ENCODE measurements around the gene NPAS3. TPM values are rescaled to one million over a fixed set of nuclear protein-coding genes. Genes with fewer than 3 reads are reported as not detected.

NPAS3 gene
- total and polyA plus RNA-seq, 7 donors = 0.36 to 6.4 (median 4.6) TPM; not detected in 2

DNA sequence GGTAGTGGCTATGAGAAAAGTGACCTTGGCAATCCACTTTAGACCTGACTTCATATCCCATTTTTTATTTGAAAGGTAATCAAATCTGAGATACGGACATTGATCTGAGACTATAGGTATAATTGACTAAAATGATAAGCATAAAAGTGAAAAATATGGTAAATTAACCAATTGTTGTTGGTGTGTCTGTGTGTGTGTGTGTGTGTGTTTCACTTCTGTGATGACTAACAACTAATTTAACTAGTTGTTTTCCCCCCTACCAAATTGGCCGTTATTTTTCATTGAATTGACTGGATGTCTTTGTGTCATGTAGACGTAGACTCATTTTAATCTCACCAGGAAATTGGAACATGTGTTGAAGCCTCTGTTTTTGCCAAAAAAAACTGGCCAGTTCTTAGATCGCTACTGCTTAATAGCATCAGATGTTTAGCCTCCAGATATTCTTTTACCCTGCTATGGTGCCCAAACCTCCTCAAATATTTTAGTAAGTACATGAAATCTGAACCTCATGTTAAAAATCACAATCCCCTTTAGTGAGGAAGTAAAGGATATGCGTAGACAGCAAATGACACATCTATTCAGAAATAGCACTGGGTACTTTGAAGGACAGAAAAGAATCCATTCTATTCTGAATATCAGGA, 617.2 kb downstream of the NPAS3 start:
- 84 to 88% methylated on average over 5 of the region's 5 CpGs for WGBS, 2 donors
- no peak overlapping the region for H3K4me3 ChIP-seq
- no peaks in the 10 kb centered on the region for H3K27me3 ChIP-seq
- no peak for DNase-seq
- H3K27ac ChIP-seq = no peak overlapping the region
- H3K4me1 ChIP-seq = no peaks in the 10 kb centered on the region
- TF ChIP-seq POLR2AphosphoS5 (IDR thresholded peaks at IDR 0.05) (no peak), POLR2A (IDR thresholded peaks at IDR 0.05) (no peak), EP300 (IDR thresholded peaks at IDR 0.05) (no peak)
- TF ChIP-seq, protein P1, sequence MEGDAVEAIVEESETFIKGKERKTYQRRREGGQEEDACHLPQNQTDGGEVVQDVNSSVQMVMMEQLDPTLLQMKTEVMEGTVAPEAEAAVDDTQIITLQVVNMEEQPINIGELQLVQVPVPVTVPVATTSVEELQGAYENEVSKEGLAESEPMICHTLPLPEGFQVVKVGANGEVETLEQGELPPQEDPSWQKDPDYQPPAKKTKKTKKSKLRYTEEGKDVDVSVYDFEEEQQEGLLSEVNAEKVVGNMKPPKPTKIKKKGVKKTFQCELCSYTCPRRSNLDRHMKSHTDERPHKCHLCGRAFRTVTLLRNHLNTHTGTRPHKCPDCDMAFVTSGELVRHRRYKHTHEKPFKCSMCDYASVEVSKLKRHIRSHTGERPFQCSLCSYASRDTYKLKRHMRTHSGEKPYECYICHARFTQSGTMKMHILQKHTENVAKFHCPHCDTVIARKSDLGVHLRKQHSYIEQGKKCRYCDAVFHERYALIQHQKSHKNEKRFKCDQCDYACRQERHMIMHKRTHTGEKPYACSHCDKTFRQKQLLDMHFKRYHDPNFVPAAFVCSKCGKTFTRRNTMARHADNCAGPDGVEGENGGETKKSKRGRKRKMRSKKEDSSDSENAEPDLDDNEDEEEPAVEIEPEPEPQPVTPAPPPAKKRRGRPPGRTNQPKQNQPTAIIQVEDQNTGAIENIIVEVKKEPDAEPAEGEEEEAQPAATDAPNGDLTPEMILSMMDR (IDR thresholded peaks at IDR 0.05) = no peak
- H3K36me3 ChIP-seq = no peaks in the 10 kb centered on the region
- no peaks in the 10 kb centered on the region for H3K9me3 ChIP-seq
- intact Hi-C loops (cut with DNase I) = no loop called here

DNA sequence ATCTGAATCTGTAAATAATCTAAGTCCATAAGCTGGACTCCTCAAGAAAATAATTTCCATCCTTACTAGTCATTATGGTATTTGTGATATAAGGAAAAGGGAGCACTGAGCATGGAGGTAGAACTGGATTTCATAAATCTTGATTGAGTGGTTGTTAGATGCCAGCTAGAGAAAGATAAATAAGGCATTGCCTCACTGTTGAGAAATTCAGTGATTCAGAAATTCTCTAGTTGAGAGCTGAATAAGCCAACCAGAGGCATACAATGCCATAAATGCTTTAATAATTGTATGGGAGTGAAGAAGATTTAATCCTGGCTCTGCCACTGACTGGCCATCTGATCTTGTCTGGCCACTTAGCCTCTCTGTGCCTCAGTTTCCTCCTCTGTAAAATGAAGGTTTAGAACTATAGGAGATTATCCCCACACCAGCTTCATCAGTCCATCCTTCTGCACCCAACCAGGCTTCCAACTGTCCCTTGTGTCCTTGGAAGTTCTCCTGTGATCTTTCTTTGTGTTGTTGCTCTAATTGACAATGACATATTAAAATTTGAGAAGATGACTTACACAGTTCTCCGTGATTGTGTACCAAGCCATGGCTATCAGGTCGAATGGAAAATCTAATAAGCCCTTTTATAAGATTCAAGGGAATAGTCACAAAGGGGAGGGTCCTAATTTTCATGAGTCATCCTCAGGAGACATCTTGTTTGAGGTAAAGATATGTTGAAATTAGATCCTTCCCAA, 617.9 kb downstream of the NPAS3 start:
- intact Hi-C loops (cut with DNase I) = no loop called here
- Histone ChIP-seq H3K27ac (no peak overlapping the region), H3K4me3 (no peak overlapping the region), H3K27me3 (no peaks in the 10 kb centered on the region), H3K4me1 (no peaks in the 10 kb centered on the region), H3K9me3 (no peaks in the 10 kb centered on the region), H3K36me3 (no peaks in the 10 kb centered on the region)
- no peak for TF ChIP-seq POLR2A (IDR thresholded peaks at IDR 0.05)
- TF ChIP-seq, protein P1 (IDR thresholded peaks at IDR 0.05) = no peak
- no peak for TF ChIP-seq POLR2AphosphoS5 (IDR thresholded peaks at IDR 0.05)
- TF ChIP-seq EP300 (IDR thresholded peaks at IDR 0.05) = no peak
- WGBS, 2 donors = 93 to 94% methylated on average over 2 of the region's 2 CpGs
- no peak for DNase-seq

DNA sequence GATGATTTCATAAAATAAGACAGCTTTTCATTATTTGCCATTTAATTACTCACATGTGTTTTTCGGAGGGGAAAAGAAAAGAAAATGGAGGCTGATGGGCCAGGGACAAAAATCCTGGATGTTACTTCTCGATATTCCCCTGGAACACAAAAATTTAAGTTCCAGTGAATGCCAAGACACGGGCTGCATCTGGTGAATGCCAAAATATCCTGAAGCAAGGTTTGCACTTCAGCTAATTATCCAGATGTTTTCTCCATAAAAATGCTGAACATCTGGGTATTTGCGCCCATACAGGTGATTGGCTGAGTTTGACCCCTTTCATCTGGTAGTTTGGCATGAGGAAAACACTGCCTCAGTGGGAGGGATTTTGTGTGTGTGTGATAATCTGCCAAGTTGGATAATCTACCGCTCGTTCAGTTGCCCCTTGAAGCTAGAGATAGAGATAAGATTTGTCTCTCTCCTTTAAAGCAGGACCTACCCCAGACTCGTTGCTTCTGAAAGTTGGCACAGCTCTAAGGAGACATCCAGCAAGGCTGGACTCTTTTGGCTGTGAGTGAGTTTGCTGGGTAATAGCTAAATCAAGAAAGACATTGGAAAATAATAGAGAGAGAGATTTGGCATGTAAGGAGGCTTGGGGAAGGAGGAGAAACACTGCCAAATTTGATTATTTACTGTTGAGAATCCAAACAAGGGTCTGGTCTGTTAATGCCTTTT, 622.2 kb downstream of the NPAS3 start:
- Histone ChIP-seq H3K9me3 (no peaks in the 10 kb centered on the region), H3K27me3 (no peaks in the 10 kb centered on the region), H3K36me3 (no peaks in the 10 kb centered on the region), H3K4me1 (no peaks in the 10 kb centered on the region), H3K27ac (no peak overlapping the region), H3K4me3 (no peak overlapping the region)
- intact Hi-C loops (cut with DNase I) = no loop called here
- TF ChIP-seq, protein P1 (IDR thresholded peaks at IDR 0.05) = no peak
- TF ChIP-seq POLR2A (IDR thresholded peaks at IDR 0.05) = no peak
- no peak for TF ChIP-seq EP300 (IDR thresholded peaks at IDR 0.05)
- no peak for TF ChIP-seq POLR2AphosphoS5 (IDR thresholded peaks at IDR 0.05)
- no peak for DNase-seq
- WGBS, 2 donors = 78 to 86% methylated on average over 7 of the region's 7 CpGs

DNA sequence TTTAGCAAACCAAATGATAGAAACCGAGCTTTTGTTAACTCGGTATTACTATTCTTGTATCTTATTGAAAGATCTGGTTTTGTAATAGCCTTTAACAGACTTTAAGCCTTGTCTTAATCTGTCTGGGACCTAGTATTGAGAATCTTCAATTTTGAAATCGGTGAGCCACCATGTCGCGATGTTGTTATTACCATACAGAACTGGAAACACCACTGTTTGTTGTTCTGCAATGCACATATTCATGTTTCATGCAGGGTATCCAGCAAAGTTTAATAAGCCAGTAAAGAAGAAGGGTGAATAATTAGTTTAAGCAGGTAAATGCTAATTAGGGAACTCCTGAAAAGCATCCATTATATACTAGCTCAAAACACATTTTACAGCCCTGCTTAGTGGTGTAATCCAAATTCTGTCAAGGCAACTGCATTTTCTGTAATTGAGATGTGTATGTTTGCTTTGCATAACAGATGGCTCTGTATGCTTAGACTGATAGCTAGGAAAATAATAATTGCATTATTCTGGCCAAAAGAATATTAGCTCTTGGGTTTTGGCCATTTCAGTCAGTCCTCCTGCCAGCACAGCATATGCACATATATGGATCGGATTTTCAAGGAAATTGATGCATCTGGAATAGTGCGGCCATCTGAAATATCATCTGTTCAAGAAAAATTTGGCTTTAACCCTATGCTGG, 623.0 kb downstream of the NPAS3 start:
- Histone ChIP-seq H3K27ac (no peak overlapping the region), H3K4me3 (no peak overlapping the region), H3K27me3 (no peaks in the 10 kb centered on the region), H3K4me1 (no peaks in the 10 kb centered on the region), H3K9me3 (no peaks in the 10 kb centered on the region), H3K36me3 (no peaks in the 10 kb centered on the region)
- DNase-seq = no peak
- intact Hi-C loops (cut with DNase I) = no loop called here
- TF ChIP-seq POLR2A (IDR thresholded peaks at IDR 0.05) (no peak), EP300 (IDR thresholded peaks at IDR 0.05) (no peak), POLR2AphosphoS5 (IDR thresholded peaks at IDR 0.05) (no peak)
- TF ChIP-seq, protein P1 (IDR thresholded peaks at IDR 0.05) = no peak
- 77 to 84% methylated on average over 7 of the region's 7 CpGs for WGBS, 2 donors

All from sigmoid colon (tissue), 7 donors.